Measurements from ENCODE around the gene PBRM1.
A peak's percentile ranks its signal among the peaks of the same experiment; 100 is the strongest.
"Not testable (repeated sequence)": the region's sequence is repeated elsewhere in the genome, so short reads cannot be mapped to it uniquely, and the experiment has no call there.

The PBRM1 gene

DNA sequence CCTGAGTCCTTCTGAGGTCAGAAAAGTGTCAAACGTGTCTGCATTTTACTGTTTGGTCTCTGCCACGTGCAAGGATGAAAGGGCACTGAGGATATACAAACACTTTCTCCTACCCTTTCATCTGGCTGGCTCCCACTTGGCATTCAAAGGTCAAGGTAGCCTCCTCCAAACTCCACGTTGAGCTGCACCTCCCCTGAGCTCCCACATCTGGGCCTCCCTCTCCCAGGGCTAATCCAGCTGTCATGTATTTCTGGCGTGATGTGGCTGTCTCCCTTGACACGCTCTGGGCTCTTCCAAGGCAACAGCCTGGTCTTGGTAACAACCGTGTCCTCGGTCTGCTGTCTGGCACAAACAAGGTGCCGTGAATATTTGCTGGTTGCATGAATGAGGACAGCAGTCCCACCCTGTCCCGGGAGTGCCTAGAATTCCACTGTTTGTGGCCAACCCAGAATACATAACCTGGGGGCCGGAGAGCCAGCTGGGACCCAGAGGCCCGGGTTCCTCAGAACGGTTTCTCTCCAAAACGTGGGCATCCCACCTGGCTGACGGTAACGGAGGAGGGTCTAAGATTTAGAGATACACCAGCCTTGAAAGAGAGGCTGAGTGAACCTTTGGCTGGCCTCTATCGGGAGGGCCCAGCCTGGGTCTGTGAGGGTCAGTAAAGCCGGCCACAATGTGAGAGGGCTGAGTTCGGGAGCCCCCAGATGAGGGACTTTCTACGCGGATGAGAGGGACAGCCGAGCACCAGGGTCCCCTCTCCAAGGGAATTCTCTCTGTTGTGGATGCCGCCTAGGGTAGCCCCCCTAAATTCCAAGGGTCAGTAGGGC, 19.1 kb upstream of the PBRM1 start:
- DNase-seq, result peak; percentile 28

GRCh38 chr3:52703341-52703740, 17.6 kb upstream of the PBRM1 start:
- DNase-seq, result no peak

DNA sequence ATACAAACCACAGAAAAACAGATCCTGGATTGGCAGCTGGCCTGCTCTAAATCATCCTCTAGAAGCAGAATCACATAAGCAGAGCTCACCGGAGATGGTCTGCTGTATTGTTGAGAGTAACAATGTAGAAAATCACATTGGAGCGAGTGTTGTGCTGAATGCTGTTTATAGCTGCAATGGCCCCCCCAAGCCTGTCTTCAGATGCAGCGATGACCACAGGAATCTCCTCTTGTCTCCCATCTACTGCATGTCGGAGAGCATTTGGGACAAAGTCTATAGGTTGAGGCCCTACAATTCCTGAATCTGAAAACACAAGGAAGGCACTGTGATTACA, 11.9 kb upstream of the PBRM1 start:
- no peak for DNase-seq

- no peak for DNase-seq
Measured at GRCh38 chr3:52696830-52697631, 11.3 kb upstream of the PBRM1 start.

DNA sequence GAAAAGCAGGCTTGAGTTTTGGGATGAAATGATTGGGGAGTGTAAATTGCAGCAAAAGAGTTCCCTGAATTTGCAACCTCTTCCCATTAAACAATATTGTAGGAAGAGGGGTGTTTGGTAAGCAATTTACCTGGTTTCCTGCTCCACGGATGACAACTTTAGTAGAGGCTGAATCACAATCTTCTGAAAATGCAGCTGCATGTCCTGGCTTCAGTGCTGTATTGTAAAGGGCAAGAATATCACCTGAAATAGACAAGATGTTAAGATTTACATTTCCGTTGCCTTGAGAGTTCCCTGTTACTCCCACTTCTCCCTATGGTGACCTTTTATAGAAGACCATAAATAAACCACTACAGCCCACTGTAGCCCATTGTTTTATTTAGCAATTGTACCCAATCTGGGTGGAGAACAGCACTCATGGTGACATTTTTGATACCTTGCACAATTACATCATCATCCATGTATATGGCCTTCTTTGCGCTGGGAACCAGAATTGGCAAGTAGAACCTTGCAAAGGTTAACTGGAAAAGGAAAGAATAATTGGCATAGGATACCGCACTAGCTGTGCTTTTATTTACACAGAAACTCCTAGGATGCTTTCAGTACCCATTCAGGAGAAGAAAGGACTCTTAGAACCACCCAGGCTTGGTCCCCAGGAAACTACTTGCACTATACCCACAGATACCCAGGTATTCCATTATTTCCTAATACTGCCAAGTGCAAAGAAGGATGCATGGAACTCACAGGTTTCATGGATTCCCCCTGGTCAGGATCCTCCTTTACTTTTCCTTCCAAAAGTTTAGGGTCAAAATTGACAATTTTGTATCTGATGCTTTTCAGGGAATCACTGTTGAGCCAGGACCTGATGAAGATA, 10.3 kb upstream of the PBRM1 start:
- no peak for DNase-seq

DNA sequence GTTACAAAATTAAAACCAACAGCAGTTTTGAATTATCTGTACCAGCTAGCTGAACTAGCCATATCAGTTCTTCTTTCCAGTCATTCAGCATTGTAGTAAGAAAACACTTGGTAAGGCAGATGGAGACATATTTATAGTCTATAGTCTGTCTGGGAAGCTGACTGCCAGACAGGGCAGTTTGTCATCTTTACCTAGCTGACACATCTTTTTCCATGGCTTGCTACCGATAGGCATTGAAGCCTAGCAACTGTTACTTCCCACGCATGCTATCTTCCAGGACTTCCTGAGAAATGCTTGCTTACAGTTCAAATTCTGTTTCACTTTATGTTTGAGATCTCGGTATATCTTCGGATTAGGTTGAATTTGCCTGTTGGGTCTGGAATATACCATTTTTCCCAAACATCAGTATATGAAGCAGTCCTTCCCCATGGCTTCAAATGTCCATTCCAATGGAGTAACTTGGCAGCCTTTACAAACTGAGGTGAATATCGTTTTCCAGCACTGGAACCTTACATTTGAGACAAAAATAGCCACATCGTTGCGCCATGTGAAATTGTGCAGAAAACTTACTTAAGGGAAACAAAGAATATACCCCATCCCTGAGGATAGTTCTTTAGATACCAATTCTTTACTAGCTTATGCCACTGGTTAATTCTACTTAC, 8.9 kb upstream of the PBRM1 start:
- no peak for DNase-seq

DNA sequence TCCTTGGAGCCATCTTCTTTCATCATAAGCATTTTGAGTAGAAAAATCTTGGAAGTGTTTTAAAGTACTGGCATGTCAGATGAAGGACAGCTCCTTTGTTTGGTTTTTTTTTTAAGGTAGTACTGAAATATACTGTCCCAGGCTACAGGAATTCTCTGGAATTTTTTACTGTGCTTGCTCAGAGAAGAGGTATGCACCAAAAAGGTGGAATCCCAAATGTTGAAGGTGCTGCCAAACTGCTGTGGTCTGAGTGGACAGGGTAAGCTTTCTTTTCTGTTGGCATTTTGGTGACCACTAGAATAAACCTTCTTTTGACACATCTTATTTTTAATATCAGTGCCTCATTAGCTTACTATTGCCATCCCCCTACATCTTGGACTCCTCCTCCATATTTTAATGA, 7.4 kb upstream of the PBRM1 start:
- no peak for DNase-seq

DNA sequence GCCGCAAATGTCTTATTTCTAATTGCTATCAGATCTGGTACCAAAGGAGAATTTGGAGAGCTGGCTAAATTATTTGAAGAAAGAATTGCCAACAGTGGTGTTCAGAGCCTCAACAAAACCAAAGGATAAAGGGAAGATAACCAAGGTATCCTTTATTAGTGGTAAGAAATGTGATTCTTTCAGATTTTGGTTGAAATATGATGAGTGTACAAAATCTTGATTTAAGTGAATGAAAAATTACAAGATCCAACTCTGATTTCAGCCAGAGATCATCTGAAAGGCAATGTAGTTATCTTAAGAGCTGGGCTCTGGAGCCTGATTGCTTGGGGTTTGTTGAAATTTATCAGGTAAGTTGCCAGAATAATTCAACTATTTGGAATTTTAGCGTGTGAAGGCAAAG, 4.8 kb upstream of the PBRM1 start:
- DNase-seq, result no peak

DNA sequence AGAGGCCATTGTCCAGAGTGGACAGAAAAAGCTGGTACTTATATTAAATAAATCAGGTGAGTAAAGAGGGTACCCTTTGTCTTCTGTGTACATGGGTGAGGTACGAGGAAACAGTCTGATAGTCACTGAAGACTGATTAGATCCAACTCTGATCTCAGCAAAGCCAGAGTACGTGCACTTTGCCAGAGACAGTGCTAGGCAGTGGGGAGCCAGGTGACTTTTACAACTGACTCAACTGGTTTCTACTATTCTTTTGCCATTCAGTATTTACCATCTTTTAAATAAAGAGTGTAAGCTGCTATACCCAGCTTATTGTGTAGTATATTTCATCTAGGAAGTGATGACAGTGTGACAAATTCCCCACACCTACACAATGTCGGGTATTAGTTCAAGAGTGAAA, 3.4 kb upstream of the PBRM1 start:
- DNase-seq, result no peak

GRCh38 chr3:52688266-52688665, 2.6 kb upstream of the PBRM1 start:
- DNase-seq, result no peak

GRCh38 chr3:52685285-52685708, 416 bp downstream of the PBRM1 start:
- DNase-seq, result peak; percentile 92

- no peak for DNase-seq
Measured at GRCh38 chr3:52684184-52684583, 1.5 kb downstream of the PBRM1 start.

- DNase-seq, result no peak
Measured at GRCh38 chr3:52683611-52684010, 2.1 kb downstream of the PBRM1 start.

DNA sequence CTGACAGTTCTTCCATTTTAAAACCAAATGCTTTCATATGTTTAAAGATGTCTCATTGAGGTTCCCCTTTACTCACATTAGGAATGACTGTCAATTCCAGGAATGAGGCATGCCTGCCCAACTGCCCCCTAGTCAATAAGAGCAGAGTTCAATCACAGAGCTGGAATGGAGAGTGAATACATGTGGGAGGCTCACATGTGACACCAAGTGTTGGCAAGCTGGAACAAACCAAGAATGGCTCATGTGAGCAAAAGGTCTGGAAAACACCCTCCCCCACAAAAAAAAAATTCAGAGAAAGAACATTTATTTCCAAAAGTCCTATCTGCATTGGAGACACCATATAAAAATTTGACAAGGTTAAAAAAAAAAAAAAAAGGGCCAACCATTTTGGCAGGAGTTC, 3.7 kb downstream of the PBRM1 start:
- peak; percentile 57 for DNase-seq

- DNase-seq, result no peak
Measured at GRCh38 chr3:52681596-52681995, 4.1 kb downstream of the PBRM1 start.

GRCh38 chr3:52679811-52680210, 5.9 kb downstream of the PBRM1 start:
- DNase-seq, result no peak

- DNase-seq, result no peak
Measured at GRCh38 chr3:52679199-52679538, 6.5 kb downstream of the PBRM1 start.

DNA sequence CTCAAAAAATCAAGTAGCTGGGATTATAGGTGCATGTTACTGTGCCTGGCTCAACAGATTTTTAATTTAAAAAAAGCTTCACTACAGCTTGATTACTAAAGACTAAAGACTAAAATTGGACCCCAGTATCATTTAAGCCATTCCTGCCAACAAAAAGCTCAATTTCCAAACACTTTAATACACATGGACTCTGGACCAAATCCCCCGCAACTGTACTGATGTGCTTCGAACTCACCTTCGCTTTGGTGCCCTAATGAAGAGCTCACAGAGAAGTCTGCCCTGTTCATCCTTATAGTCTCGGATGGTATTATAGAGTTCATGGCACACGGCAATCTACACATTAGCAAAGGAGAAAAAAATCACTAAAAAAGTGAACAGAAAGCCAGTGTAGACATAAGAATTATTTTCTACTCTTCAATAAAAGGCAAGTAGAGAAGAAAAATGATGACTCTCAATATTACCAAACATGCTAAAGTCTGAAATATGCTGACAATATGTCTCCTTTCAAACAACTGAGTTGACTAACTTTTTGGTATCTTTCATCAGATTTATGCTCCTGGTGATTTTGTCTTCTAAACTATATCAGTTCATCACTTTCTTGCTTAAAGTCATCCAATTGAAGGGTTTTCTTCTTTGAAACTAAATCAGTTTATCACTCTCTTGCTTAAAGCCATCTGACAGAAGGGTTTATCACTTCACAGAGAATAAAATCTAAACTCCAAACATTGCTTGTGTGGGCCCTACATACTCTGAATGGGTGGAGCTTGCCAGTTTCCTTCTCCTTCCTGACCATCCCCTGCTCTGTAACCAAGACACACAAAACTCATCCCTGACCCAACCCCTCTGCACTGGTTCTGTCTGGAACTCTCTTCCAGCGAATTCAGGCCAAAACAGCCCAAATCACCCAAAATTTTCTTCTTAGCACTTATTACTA, 7.2 kb downstream of the PBRM1 start:
- DNase-seq, result no peak

- not testable (repeated sequence) for DNase-seq
Measured at GRCh38 chr3:52676201-52676600, 9.5 kb downstream of the PBRM1 start.

- no peak for DNase-seq
Measured at GRCh38 chr3:52671676-52672075, 14.0 kb downstream of the PBRM1 start.

DNA sequence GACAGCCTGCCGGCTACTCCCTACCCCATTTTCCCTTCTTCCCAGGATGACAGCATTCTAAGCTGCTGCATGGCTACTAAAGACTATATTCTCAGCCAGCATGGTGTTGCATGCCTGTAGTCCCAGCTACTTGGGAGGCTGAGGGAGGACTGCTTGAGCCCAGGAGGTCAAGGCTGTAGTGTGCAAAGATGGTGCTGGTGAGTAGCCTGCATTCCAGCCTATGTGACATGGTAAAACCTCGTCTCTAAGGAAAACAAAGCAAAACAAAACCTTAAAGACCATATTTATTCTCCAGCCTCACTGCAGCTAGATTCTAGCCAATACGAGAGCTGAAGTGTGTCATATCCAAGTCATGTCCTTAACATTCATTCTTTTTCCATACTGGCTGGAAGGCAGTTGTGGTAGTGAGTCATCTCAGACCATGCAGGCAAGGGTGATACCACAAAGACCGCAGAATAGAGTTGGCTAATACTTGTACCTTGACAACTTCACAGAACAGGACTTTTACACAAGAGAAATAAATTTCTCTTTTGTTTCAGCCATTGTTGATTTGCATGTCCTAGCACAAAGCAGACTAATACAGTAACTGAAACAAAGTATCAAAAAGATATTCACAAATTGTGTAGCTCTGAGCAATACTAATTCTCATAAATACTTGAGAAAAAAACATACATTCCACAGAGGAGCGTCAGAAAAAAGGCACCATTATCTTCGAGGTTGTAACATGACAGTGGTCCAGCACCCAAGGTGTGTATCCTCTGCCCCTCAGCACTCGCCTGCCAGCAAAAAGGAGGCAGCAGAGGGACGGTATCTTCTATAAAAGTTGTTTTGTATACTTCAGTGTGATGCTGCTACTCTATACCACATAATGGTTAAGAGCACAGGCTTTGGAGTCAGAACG, 14.8 kb downstream of the PBRM1 start:
- DNase-seq, result peak; percentile 62
